Trophoblast cell (in vitro differentiated cells and primary cell): ENCODE measurements around the gene OR13A1.
A peak's percentile ranks its signal among the peaks of the same experiment; 100 is the strongest.
"Not testable (repeated sequence)": the region's sequence is repeated elsewhere in the genome, so short reads cannot be mapped to it uniquely, and the experiment has no call there.

Experiments
- DNase-seq, 2 donors: peaks; one replicate each; pipeline ENCODE4 v3.0.0-alpha.2; 2016
- H2AFZ ChIP-seq: 2 replicates; pipeline ENCODE4 v1.6.1; 2013; ENCODE audit warnings: low read length, moderate library complexity, mild to moderate bottlenecking; ENCODE audit not compliant: insufficient read depth, poor library complexity
- H2AK5ac ChIP-seq: 2 replicates; pipeline ENCODE4 v1.6.1; 2013; ENCODE audit warnings: mild to moderate bottlenecking, low read length
- H2BK120ac ChIP-seq: 2 replicates; pipeline ENCODE4 v1.6.1; 2013; ENCODE audit warnings: low read length, mild to moderate bottlenecking, moderate library complexity; ENCODE audit not compliant: insufficient read depth, poor library complexity
- H2BK12ac ChIP-seq: 2 replicates; pipeline ENCODE4 v1.6.1; 2013; ENCODE audit warnings: mild to moderate bottlenecking, low read length, moderate library complexity
- H2BK5ac ChIP-seq: 2 replicates; pipeline ENCODE4 v1.6.1; 2013; ENCODE audit warnings: low read length, low read depth, moderate library complexity, mild to moderate bottlenecking; ENCODE audit not compliant: poor library complexity
- H3K14ac ChIP-seq: 2 replicates; pipeline ENCODE4 v1.6.1; 2013; ENCODE audit warnings: mild to moderate bottlenecking, low read length
- H3K18ac ChIP-seq: 2 replicates; pipeline ENCODE4 v1.6.1; 2013; ENCODE audit warnings: mild to moderate bottlenecking, low read length
- H3K23ac ChIP-seq: 2 replicates; pipeline ENCODE4 v1.6.1; 2013; ENCODE audit warnings: low read length
- H3K27ac ChIP-seq: 2 replicates; pipeline ENCODE4 v1.5.1; 2013; ENCODE audit warnings: low read depth, mild to moderate bottlenecking, inconsistent platforms, low read length, moderate library complexity
- H3K27me3 ChIP-seq: 2 replicates; pipeline ENCODE4 v1.6.1; 2013; ENCODE audit warnings: inconsistent platforms, mild to moderate bottlenecking, low read length, moderate library complexity; ENCODE audit not compliant: insufficient read depth
- H3K36me3 ChIP-seq, 2 experiments: 1 replicate in 1 of 2; 2 replicates in 1 of 2; pipeline ENCODE4 v1.6.1; 2013; ENCODE audit warnings: low read length in 2 of 2, mild to moderate bottlenecking in 2 of 2, moderate library complexity in 1 of 2; ENCODE audit not compliant: insufficient read depth in 2 of 2, control insufficient read depth in 1 of 2
- H3K4ac ChIP-seq: 2 replicates; pipeline ENCODE4 v1.6.1; 2013; ENCODE audit warnings: low read depth, mild to moderate bottlenecking, low read length, moderate library complexity
- H3K4me1 ChIP-seq, 2 experiments: 1 replicate in 1 of 2; 2 replicates in 1 of 2; pipeline ENCODE4 v1.6.1; 2013; ENCODE audit warnings: low read length in 2 of 2, mild to moderate bottlenecking in 2 of 2, moderate library complexity in 1 of 2; ENCODE audit not compliant: insufficient read depth in 2 of 2, control insufficient read depth in 1 of 2
- H3K4me2 ChIP-seq: 2 replicates; pipeline ENCODE4 v1.6.1; 2013; ENCODE audit warnings: inconsistent platforms, mild to moderate bottlenecking, low read length, moderate library complexity
- H3K4me3 ChIP-seq: 2 replicates; pipeline ENCODE4 v1.5.1; 2013; ENCODE audit warnings: mild to moderate bottlenecking, low read depth, low read length, inconsistent platforms
- H3K79me1 ChIP-seq: one replicate; pipeline ENCODE4 v1.6.1; 2013; ENCODE audit warnings: low read length
- H3K79me2 ChIP-seq: 2 replicates; pipeline ENCODE4 v1.6.1; 2013; ENCODE audit warnings: low read length, mild to moderate bottlenecking; ENCODE audit not compliant: control insufficient read depth, insufficient read depth, poor library complexity
- H3K9ac ChIP-seq: 2 replicates; pipeline ENCODE4 v1.6.1; 2013; ENCODE audit warnings: mild to moderate bottlenecking, low read length
- H3K9me3 ChIP-seq: 2 replicates; pipeline ENCODE4 v1.6.1; 2013; ENCODE audit warnings: low read depth, mild to moderate bottlenecking, control low read depth, inconsistent platforms, low read length; ENCODE audit not compliant: insufficient read depth
- H4K12ac ChIP-seq: 2 replicates; pipeline ENCODE4 v1.6.1; 2013; ENCODE audit warnings: low read depth, mild to moderate bottlenecking, low read length, moderate library complexity
- H4K8ac ChIP-seq: 2 replicates; pipeline ENCODE4 v1.6.1; 2013; ENCODE audit warnings: low read depth, mild to moderate bottlenecking, low read length, moderate library complexity
- H4K91ac ChIP-seq: one replicate; pipeline ENCODE4 v1.6.1; 2013; ENCODE audit warnings: low read depth, mild to moderate bottlenecking, low read length, moderate library complexity
- WGBS: extraction: QIAGEN DNeasy Blood & Tissue Kit; methylation state at CpG from one replicate; pipeline ENCODE4 v1.1.7; 2013; ENCODE audit warnings: missing lambda C conversion rate; ENCODE audit not compliant: insufficient read length, insufficient coverage; ENCODE audit errors: extremely low coverage; 5-methylcytosine and 5-hydroxymethylcytosine counted together

OR13A1 gene

DNA sequence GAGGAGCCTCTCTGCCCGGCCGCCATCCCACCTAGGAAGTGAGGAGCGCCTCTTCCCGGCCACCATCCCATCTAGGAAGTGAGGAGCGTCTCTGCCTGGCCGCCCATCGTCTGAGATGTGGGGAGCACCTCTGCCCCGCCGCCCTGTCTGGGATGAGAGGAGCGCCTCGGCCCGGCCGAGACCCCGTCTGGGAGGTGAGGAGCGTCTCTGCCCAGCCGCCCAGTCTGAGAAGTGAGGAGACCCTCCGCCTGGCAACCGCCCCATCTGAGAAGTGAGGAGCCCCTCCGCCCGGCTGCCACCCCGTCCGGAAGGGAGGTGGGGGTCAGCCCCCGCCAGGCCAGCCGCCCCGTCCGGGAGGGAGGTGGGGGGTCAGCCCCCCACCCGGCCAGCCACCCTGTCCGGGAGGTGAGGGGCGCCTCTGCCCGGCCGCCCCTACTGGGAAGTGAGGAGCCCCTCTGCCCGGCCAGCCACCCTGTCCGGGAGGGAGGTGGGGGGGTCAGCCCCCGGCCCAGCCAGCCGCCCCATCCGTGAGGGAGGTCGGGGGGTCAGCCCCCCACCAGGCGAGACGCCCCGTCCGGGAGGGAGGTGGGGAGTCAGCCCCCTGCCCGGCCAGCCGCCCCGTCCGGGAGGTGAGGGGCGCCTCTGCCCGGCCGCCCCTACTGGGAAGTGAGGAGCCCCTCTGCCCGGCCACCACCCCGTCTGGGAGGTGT is 55.5 kb downstream of the OR13A1 start:
- not testable (repeated sequence) for H3K4me1 ChIP-seq, H3K23ac ChIP-seq, H3K36me3 ChIP-seq, H2AK5ac ChIP-seq, H3K14ac ChIP-seq, H3K27me3 ChIP-seq, H2BK5ac ChIP-seq, H3K18ac ChIP-seq, H3K4me3 ChIP-seq, H3K79me2 ChIP-seq, H3K79me1 ChIP-seq, H3K9ac ChIP-seq, H2BK12ac ChIP-seq, H3K4ac ChIP-seq, H3K27ac ChIP-seq, H4K8ac ChIP-seq, H3K4me2 ChIP-seq, H4K91ac ChIP-seq, H4K12ac ChIP-seq, DNase-seq, H2AFZ ChIP-seq, H2BK120ac ChIP-seq
- no CpG with 5 or more reads among the region's 50 CpGs for WGBS
- H3K9me3 ChIP-seq: peaks cover 10% of the 10 kb centered on the region

DNA sequence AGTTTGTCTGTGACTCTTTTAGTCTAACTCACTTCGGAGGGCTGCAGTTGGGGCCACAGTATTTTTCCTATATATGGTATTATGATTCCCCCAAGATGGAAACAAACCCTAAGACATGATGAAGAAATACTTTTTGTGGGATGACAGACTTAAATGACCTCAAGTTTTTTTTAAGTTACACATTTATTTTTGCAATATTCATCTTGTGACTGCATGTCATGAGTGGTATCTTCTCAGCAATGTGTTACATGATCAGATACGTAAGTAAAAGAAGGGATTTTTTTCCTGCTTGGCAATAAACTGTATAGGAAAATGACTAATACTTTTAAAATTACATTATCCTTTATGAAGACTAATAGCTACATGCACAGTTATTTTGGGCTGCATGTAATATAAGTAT is 57.8 kb downstream of the OR13A1 start:
- no peak overlapping the region for H3K4me3 ChIP-seq
- no CpG with 5 or more reads among the region's 2 CpGs for WGBS
- no peaks in the 10 kb centered on the region for H3K4me1 ChIP-seq
- no peak overlapping the region for H3K9ac ChIP-seq
- no peaks in the 10 kb centered on the region for H3K79me1 ChIP-seq
- no peak overlapping the region for H2BK12ac ChIP-seq
- no peak overlapping the region for H4K91ac ChIP-seq
- no peak overlapping the region for H3K4ac ChIP-seq
- H3K18ac ChIP-seq: no peak overlapping the region
- H3K9me3 ChIP-seq: no peaks in the 10 kb centered on the region
- H3K14ac ChIP-seq: no peak overlapping the region
- H3K36me3 ChIP-seq: no peaks in the 10 kb centered on the region
- no peaks in the 10 kb centered on the region for H3K79me2 ChIP-seq
- no peak overlapping the region for H3K4me2 ChIP-seq
- DNase-seq: peak in 1 of 2 donors; percentile 17
- H3K23ac ChIP-seq: no peak overlapping the region
- H3K27me3 ChIP-seq: no peaks in the 10 kb centered on the region
- no peak overlapping the region for H2AK5ac ChIP-seq
- no peak overlapping the region for H2AFZ ChIP-seq
- H4K8ac ChIP-seq: no peak overlapping the region
- H2BK120ac ChIP-seq: no peak overlapping the region
- no peak overlapping the region for H3K27ac ChIP-seq
- H2BK5ac ChIP-seq: no peak overlapping the region
- no peak overlapping the region for H4K12ac ChIP-seq

DNA sequence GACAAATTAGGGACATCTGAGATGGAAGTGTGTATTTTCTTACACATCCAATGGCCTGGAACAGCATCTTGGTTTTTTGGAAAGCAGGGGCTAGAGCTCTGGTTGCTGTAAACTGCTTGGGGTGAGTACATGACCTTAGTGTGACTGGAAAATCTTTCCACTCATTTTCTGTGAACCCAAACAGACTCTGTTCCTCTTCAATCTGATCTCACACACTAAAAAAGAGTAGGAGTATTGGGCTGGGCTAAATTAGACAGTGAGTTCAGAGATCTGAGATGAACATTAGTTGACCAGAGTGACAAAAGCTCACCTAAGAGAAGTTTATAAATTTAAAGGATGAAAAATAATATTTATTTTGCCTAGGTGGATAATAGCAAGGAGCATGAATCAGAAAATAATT is 59.2 kb downstream of the OR13A1 start:
- Histone ChIP-seq H3K9ac (no peak overlapping the region), H4K91ac (no peak overlapping the region), H3K4me3 (no peak overlapping the region), H2BK120ac (no peak overlapping the region), H2BK12ac (no peak overlapping the region), H2BK5ac (no peak overlapping the region), H3K79me1 (no peaks in the 10 kb centered on the region), H3K23ac (no peak overlapping the region), H3K27ac (no peak overlapping the region), H2AFZ (no peak overlapping the region), H3K4ac (no peak overlapping the region), H3K79me2 (no peaks in the 10 kb centered on the region), H3K4me2 (no peak overlapping the region), H3K36me3 (no peaks in the 10 kb centered on the region), H2AK5ac (no peak overlapping the region), H3K9me3 (no peaks in the 10 kb centered on the region), H4K12ac (no peak overlapping the region), H4K8ac (no peak overlapping the region), H3K27me3 (no peaks in the 10 kb centered on the region), H3K14ac (no peak overlapping the region), H3K18ac (no peak overlapping the region), H3K4me1 (no peaks in the 10 kb centered on the region)
- DNase-seq: no peak

GRCh38 chr10:45255706-45256105 is 59.7 kb downstream of the OR13A1 start:
- H4K91ac ChIP-seq: no peak overlapping the region
- H3K27ac ChIP-seq: no peak overlapping the region
- no peak overlapping the region for H3K9ac ChIP-seq
- H3K4me2 ChIP-seq: no peak overlapping the region
- no peaks in the 10 kb centered on the region for H3K27me3 ChIP-seq
- H2BK5ac ChIP-seq: no peak overlapping the region
- H2AK5ac ChIP-seq: no peak overlapping the region
- no peak overlapping the region for H3K4ac ChIP-seq
- H3K23ac ChIP-seq: no peak overlapping the region
- H3K14ac ChIP-seq: no peak overlapping the region
- no peak overlapping the region for H4K8ac ChIP-seq
- no peaks in the 10 kb centered on the region for H3K36me3 ChIP-seq
- no peak overlapping the region for H2BK12ac ChIP-seq
- no peaks in the 10 kb centered on the region for H3K9me3 ChIP-seq
- H3K18ac ChIP-seq: no peak overlapping the region
- H3K4me3 ChIP-seq: no peak overlapping the region
- H2BK120ac ChIP-seq: no peak overlapping the region
- DNase-seq: no peak
- no peaks in the 10 kb centered on the region for H3K79me2 ChIP-seq
- H4K12ac ChIP-seq: no peak overlapping the region
- no CpG with 5 or more reads among the region's 1 CpG for WGBS
- no peak overlapping the region for H2AFZ ChIP-seq
- no peaks in the 10 kb centered on the region for H3K4me1 ChIP-seq
- H3K79me1 ChIP-seq: no peaks in the 10 kb centered on the region
